Measurements from ENCODE around the gene KLF1.

DNA sequence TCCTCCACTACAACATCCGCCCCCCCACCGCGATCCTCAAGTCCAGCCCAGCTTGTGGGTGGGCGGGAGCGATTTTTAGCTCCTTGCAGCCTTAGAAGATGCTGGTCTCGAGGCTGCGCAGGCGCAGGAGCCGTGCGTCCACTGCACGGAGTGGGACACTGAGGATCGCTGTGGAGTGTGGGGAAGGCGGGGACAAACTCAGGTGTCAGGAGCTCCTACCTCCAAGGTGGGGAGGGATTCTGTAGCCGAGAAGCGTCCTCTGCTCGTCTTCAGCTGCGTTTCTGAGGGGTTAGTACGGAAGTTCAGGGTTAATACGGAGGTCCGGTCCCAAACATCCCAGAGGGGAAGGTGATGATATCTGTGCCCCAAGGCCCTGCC lies 52.4 kb downstream of the KLF1 start, which contains the start of gene RTBDN:
- TF ChIP-seq, protein P1, sequence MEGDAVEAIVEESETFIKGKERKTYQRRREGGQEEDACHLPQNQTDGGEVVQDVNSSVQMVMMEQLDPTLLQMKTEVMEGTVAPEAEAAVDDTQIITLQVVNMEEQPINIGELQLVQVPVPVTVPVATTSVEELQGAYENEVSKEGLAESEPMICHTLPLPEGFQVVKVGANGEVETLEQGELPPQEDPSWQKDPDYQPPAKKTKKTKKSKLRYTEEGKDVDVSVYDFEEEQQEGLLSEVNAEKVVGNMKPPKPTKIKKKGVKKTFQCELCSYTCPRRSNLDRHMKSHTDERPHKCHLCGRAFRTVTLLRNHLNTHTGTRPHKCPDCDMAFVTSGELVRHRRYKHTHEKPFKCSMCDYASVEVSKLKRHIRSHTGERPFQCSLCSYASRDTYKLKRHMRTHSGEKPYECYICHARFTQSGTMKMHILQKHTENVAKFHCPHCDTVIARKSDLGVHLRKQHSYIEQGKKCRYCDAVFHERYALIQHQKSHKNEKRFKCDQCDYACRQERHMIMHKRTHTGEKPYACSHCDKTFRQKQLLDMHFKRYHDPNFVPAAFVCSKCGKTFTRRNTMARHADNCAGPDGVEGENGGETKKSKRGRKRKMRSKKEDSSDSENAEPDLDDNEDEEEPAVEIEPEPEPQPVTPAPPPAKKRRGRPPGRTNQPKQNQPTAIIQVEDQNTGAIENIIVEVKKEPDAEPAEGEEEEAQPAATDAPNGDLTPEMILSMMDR (IDR thresholded peaks at IDR 0.05), result no peak
- no peak for TF ChIP-seq EP300 (IDR thresholded peaks at IDR 0.05)
